HFF-Myc (cell line): ENCODE data around the gene CSK.

ENCODE experiments used
- DNase-seq: peaks from one replicate; pipeline ENCODE4 v3.0.0-alpha.2; 2011; ENCODE audit warnings: low read depth; ENCODE audit errors: extremely low read depth
- H3K4me3 ChIP-seq: replicated peaks from 2 replicates; pipeline ENCODE4 v1.5.1; 2011; ENCODE audit warnings: low read depth, mild to moderate bottlenecking, control low read depth, low read length
- TF ChIP-seq, protein P1 (sequence below): IDR thresholded peaks from 2 replicates; pipeline ENCODE4 v1.5.1; 2012; ENCODE audit warnings: mild to moderate bottlenecking, low read depth, low read length, control low read depth; ENCODE audit errors: missing control alignments

Gene CSK

DNA sequence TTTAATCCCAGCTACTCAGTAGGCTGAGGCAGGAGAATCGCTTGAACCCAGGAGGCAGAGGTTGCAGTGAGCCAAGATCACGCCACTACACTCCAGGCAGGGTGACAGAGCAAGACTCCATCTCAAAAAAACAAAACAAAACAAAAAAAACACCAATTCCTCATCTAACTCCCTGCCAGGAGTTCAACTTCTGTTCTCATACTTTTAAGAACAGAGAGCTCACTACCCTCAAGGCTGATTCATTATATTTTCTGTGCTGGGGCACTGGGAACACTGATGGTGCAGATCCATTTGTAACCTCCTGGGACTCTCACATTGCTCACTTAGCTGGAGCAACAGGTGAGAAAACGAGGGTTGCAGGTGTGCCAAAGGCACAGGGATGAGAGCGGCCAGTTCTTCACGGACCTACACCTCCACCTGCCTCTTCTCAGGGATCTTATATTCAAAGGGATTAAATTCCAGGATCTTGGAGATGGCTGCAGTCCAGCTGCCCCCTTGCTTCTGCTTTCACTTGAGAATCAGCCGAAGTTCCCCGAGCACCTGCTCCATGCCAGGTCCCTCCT, 12.3 kb upstream of the CSK start:
- DNase-seq: no peak
- TF ChIP-seq, protein P1, sequence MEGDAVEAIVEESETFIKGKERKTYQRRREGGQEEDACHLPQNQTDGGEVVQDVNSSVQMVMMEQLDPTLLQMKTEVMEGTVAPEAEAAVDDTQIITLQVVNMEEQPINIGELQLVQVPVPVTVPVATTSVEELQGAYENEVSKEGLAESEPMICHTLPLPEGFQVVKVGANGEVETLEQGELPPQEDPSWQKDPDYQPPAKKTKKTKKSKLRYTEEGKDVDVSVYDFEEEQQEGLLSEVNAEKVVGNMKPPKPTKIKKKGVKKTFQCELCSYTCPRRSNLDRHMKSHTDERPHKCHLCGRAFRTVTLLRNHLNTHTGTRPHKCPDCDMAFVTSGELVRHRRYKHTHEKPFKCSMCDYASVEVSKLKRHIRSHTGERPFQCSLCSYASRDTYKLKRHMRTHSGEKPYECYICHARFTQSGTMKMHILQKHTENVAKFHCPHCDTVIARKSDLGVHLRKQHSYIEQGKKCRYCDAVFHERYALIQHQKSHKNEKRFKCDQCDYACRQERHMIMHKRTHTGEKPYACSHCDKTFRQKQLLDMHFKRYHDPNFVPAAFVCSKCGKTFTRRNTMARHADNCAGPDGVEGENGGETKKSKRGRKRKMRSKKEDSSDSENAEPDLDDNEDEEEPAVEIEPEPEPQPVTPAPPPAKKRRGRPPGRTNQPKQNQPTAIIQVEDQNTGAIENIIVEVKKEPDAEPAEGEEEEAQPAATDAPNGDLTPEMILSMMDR: no peak
- H3K4me3 ChIP-seq: no peak overlapping the region

GRCh38 chr15:74770211-74770903, 11.5 kb upstream of the CSK start:
- no peak for DNase-seq
- TF ChIP-seq, protein P1: no peak

GRCh38 chr15:74773329-74773728, 8.6 kb upstream of the CSK start:
- TF ChIP-seq, protein P1: no peak
- no peak for DNase-seq
- H3K4me3 ChIP-seq: no peak overlapping the region

More at GRCh38 chr15:74770211-74770903, 11.5 kb upstream of the CSK start:
- no peak overlapping the region for H3K4me3 ChIP-seq

GRCh38 chr15:74773731-74774252, 8.1 kb upstream of the CSK start:
- TF ChIP-seq, protein P1: no peak
- no peak overlapping the region for H3K4me3 ChIP-seq
- DNase-seq: no peak

DNA sequence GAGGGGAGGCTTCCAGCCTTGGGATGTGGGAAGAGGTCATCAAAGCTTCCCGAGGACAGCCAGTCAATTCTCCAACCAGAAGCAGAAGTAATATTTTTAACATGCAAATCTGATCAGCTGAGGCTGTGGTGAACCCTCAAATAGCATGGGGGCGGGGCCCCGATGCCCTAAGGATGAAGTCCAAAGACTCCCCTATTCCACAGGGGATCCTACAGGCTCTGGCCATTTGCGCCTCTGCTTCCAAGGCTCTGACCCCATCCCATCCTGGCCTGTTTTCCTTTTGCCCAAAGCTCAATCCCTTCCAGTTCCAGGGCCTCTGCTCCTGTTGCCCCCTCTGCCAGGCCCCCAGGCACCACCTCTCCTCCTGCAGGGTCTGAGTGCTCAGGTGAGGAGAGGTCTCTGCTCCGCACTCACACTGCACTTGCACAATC, 6.7 kb upstream of the CSK start:
- DNase-seq: no peak
- TF ChIP-seq, protein P1: no peak
- H3K4me3 ChIP-seq: no peak overlapping the region

GRCh38 chr15:74775894-74776293, 6.0 kb upstream of the CSK start:
- TF ChIP-seq, protein P1: no peak
- DNase-seq: no peak
- no peak overlapping the region for H3K4me3 ChIP-seq
